Heart right ventricle (tissue), 16 donors: ENCODE results near the gene VPS13C. TPM values are rescaled to one million over a fixed set of nuclear protein-coding genes. Genes with fewer than 3 reads are reported as not detected.

Experiments
- ATAC-seq, 8 donors: fragments of 200-7000 bp; cut with Tn5 transposase; one replicate each; pipeline ENCODE4 v1.9.1; 2020; ENCODE audit warnings: mild to moderate bottlenecking in 8 of 8, moderate library complexity in 8 of 8, moderate number of reproducible peaks in 1 of 8
- DNase-seq, 2 donors: peaks; one replicate each; pipeline ENCODE4 v3.0.0-alpha.2; 2020
- H3K27ac ChIP-seq, 10 donors: fragments of 200-600 bp; sonication (generic) in 2 of 10; one replicate each; pipeline versions ENCODE4 v1.5.0 to v1.8.0; 2020 to 2022; ENCODE audit warnings: mild to moderate bottlenecking in 3 of 10
- H3K27me3 ChIP-seq, 7 donors: fragments of 200-600 bp; one replicate each; pipeline ENCODE4 v1.8.0; 2021 to 2022; ENCODE audit warnings: mild to moderate bottlenecking in 2 of 7
- H3K36me3 ChIP-seq, 9 donors: fragments of 200-600 bp; sonication (generic) in 1 of 9; one replicate each; pipeline versions ENCODE4 v1.5.0 to v1.8.0; 2020 to 2022; ENCODE audit warnings: mild to moderate bottlenecking in 2 of 9
- H3K4me1 ChIP-seq, 9 donors: fragments of 200-600 bp; sonication (generic) in 1 of 9; one replicate each; pipeline versions ENCODE4 v1.5.0 to v1.8.0; 2020 to 2022; ENCODE audit warnings: mild to moderate bottlenecking in 4 of 9
- H3K4me3 ChIP-seq, 10 donors: fragments of 200-600 bp; sonication (generic) in 2 of 10; one replicate each; pipeline versions ENCODE4 v1.5.0 to v1.8.0; 2020 to 2022; ENCODE audit warnings: mild to moderate bottlenecking in 7 of 10, moderate library complexity in 2 of 10
- H3K9me3 ChIP-seq, 11 donors: fragments of 200-600 bp in 10 of 11; sonication (generic) in 2 of 11; one replicate each; pipeline versions ENCODE4 v1.5.0 to v1.8.0; 2013 to 2022; ENCODE audit warnings: mild to moderate bottlenecking in 2 of 11, control low read depth in 1 of 11, moderate library complexity in 1 of 11
- CTCF ChIP-seq, 9 donors: fragments of 200-600 bp; sonication (generic) in 2 of 9; IDR thresholded peaks; one replicate each; pipeline versions ENCODE4 v1.5.0 to v1.8.0; 2021 to 2022; ENCODE audit warnings: antibody characterized with exemption in 9 of 9, mild to moderate bottlenecking in 5 of 9, moderate library complexity in 1 of 9
- WGBS, 2 donors: extraction: QIAGEN DNeasy Blood & Tissue Kit; methylation state at CpG; one replicate each; pipeline ENCODE4 v1.1.7; 2013; ENCODE audit warnings: inconsistent platforms in 1 of 2; 5-methylcytosine and 5-hydroxymethylcytosine counted together
- intact Hi-C, 10 donors: fragments of 100-400 bp; cut with DNase I; formaldehyde crosslinking; loops; one replicate each; pipeline versions ENCODE4 v1.11.1 to v1.14.2; 2022
- polyA plus RNA-seq, 2 donors: library from polyadenylated mRNA; stranded (reverse); fragments of 200-250 nt; gene quantifications; one replicate each; pipeline ENCODE4 v1.2.3, GENCODE V29; 2013
- total RNA-seq, 10 donors: library from RNA; stranded (reverse); fragmentation: NEBNext Ultra II Directional in 3 of 10; extraction: Animal tissue kit (Norgen Biotek cat#: 25700) in 3 of 10; gene quantifications; one replicate each; pipeline versions ENCODE4 v1.2.1 to v1.2.4, GENCODE V29; 2021 to 2023
- donor health status: Arrhythmogenic right ventricular cardiomyopathy.
- donor health status: ischemic (EF 13 %, LVEDD 7.1; RV severe dilation, severe dysfunction).
- donor health status: healthy with polysubstance abuse.
- donor health status: DM: no; HTN: yes; CAD: no.
- donor health status: DM: no; HTN: no; CAD: no.
- donor health status: ischemic (EF 25% LVEDD 6.9; RV normal size, moderate dysfunction).
- donor health status: ischemic (EF 25% LVEDD 5.7; RV mildly dilated, moderate dysfunction).
- donor health status: healthy.
- donor health status: DM: yes; HTN: yes; CAD: no.
- donor health status: Ischemic cardiomyopathy.
- donor health status: ischemic (EF 35%, LVEDD 5.7; RV mildly dilated, moderate dysfunction).
- donor health status: nonischemic (EF 11% LVEDD 7.7; RV severe dilation, severe dysfunction).
- donor health status: DM: yes; HTN: yes; CAD: no.
- donor health status: PGD.
- donor health status: ischemic (EF 29% LVEDD 5.4; RV normal size, mild dysfunction).
- donor health status: nonischemic (EF 23%, LVEDD 6.1; RV moderate dilation, normal function).

Gene VPS13C
- total and polyA plus RNA-seq, 12 donors: 7.3 to 59.0 (median 39.6) TPM

- Histone ChIP-seq H3K27ac (no peak overlapping the region), H3K9me3 (no peaks in the 10 kb centered on the region), H3K27me3 (peaks cover 0 to 41% (median 21%) of the 10 kb centered on the region in 7 donors), H3K4me1 (no peaks in the 10 kb centered on the region), H3K36me3 (no peaks in the 10 kb centered on the region), H3K4me3 (no peak overlapping the region)
- intact Hi-C loops: no loop called here
- ATAC-seq (no peak), DNase-seq (no peak)
- no peak for TF ChIP-seq CTCF (IDR thresholded peaks at IDR 0.05)
- WGBS, 2 donors: 87 to 90% methylated on average over 4 of the region's 4 CpGs
Measured at GRCh38 chr15:61820951-61821350, 239.3 kb downstream of the VPS13C start.

- ATAC-seq (no peak), DNase-seq (no peak)
- intact Hi-C loops: no loop called here
- 86 to 88% methylated on average over 9 of the region's 9 CpGs for WGBS, 2 donors
- no peak for TF ChIP-seq CTCF (IDR thresholded peaks at IDR 0.05)
- H3K27ac ChIP-seq: no peak overlapping the region
- no peaks in the 10 kb centered on the region for H3K36me3 ChIP-seq
- H3K4me3 ChIP-seq: no peak overlapping the region
- H3K9me3 ChIP-seq: no peaks in the 10 kb centered on the region
- H3K27me3 ChIP-seq: peaks cover 0 to 41% (median 20%) of the 10 kb centered on the region in 7 donors
- H3K4me1 ChIP-seq: no peaks in the 10 kb centered on the region
Measured at GRCh38 chr15:61820212-61820611, 240.0 kb downstream of the VPS13C start.

GRCh38 chr15:61819386-61819785 is 240.9 kb downstream of the VPS13C start:
- DNase-seq (no peak), ATAC-seq (no peak)
- no peaks in the 10 kb centered on the region for H3K36me3 ChIP-seq
- H3K4me1 ChIP-seq: no peaks in the 10 kb centered on the region
- 76 to 84% methylated on average over 9 of the region's 9 CpGs for WGBS, 2 donors
- H3K27ac ChIP-seq: no peak overlapping the region
- H3K9me3 ChIP-seq: no peaks in the 10 kb centered on the region
- H3K4me3 ChIP-seq: no peak overlapping the region
- intact Hi-C loops: no loop called here
- peaks cover 0 to 41% (median 17%) of the 10 kb centered on the region in 7 donors for H3K27me3 ChIP-seq
- no peak for TF ChIP-seq CTCF (IDR thresholded peaks at IDR 0.05)

- WGBS, 2 donors: 95 to 98% methylated on average over 2 of the region's 2 CpGs
- DNase-seq (no peak), ATAC-seq (no peak)
- Histone ChIP-seq H3K27me3 (peaks cover 0 to 41% (median 17%) of the 10 kb centered on the region in 7 donors), H3K4me1 (no peaks in the 10 kb centered on the region), H3K4me3 (no peak overlapping the region), H3K9me3 (no peaks in the 10 kb centered on the region), H3K36me3 (no peaks in the 10 kb centered on the region), H3K27ac (no peak overlapping the region)
- TF ChIP-seq CTCF (IDR thresholded peaks at IDR 0.05): no peak
- intact Hi-C loops: no loop called here
Measured at GRCh38 chr15:61818801-61819200, 241.4 kb downstream of the VPS13C start.
